H9 (cell line): ENCODE data around the gene SHISA3. TPM values are rescaled to one million over a fixed set of nuclear protein-coding genes. Genes with fewer than 3 reads are reported as not detected.

Experiments
- DNase-seq: peaks from one replicate; pipeline ENCODE4 v3.0.0-alpha.2; 2017
- H2AFZ ChIP-seq: one replicate; pipeline ENCODE4 v1.6.1; 2013; ENCODE audit warnings: mild to moderate bottlenecking, low read length, control low read depth, moderate library complexity
- H2AK5ac ChIP-seq: 2 replicates; pipeline ENCODE4 v1.6.1; 2013; ENCODE audit warnings: low read length, control low read depth, mixed read lengths; ENCODE audit not compliant: insufficient read length
- H2BK120ac ChIP-seq: one replicate; pipeline ENCODE4 v1.6.1; 2013; ENCODE audit warnings: low read depth, mild to moderate bottlenecking, low read length, control low read depth, inconsistent platforms; ENCODE audit not compliant: poor library complexity, severe bottlenecking
- H2BK12ac ChIP-seq: 2 replicates; pipeline ENCODE4 v1.6.1; 2013; ENCODE audit warnings: low read length, control low read depth, mixed read lengths, low read depth; ENCODE audit not compliant: insufficient read length
- H2BK15ac ChIP-seq: 2 replicates; pipeline ENCODE4 v1.6.1; 2013; ENCODE audit warnings: low read depth, low read length, control low read depth
- H2BK20ac ChIP-seq: one replicate; pipeline ENCODE4 v1.6.1; 2013; ENCODE audit warnings: low read depth, mild to moderate bottlenecking, low read length, control low read depth, inconsistent platforms; ENCODE audit not compliant: poor library complexity, severe bottlenecking
- H2BK5ac ChIP-seq: 2 replicates; pipeline ENCODE4 v1.6.1; 2013; ENCODE audit warnings: low read length, control low read depth, mixed read lengths; ENCODE audit not compliant: insufficient read length
- H3K14ac ChIP-seq: 2 replicates; pipeline ENCODE4 v1.6.1; 2013; ENCODE audit warnings: low read length, control low read depth; ENCODE audit not compliant: insufficient read depth
- H3K18ac ChIP-seq: 2 replicates; pipeline ENCODE4 v1.6.1; 2013; ENCODE audit warnings: low read depth, mild to moderate bottlenecking, mixed read lengths, low read length, control low read depth; ENCODE audit not compliant: insufficient read length
- H3K23ac ChIP-seq: 2 replicates; pipeline ENCODE4 v1.6.1; 2013; ENCODE audit warnings: low read length, control low read depth, mixed read lengths, low read depth; ENCODE audit not compliant: insufficient read length
- H3K23me2 ChIP-seq: 2 replicates; pipeline ENCODE4 v1.6.1; 2013; ENCODE audit warnings: low read depth, mild to moderate bottlenecking, mixed read lengths, low read length, control low read depth; ENCODE audit not compliant: insufficient read length, poor library complexity, severe bottlenecking
- H3K27ac ChIP-seq: 2 replicates; pipeline ENCODE4 v1.5.1; 2013; ENCODE audit warnings: low read length, control low read depth, mixed read lengths, low read depth; ENCODE audit not compliant: insufficient read length
- H3K27me3 ChIP-seq: 2 replicates; pipeline ENCODE4 v1.6.1; 2013; ENCODE audit warnings: low read length, control low read depth, inconsistent platforms; ENCODE audit not compliant: insufficient read depth
- H3K4ac ChIP-seq: 2 replicates; pipeline ENCODE4 v1.6.1; 2013; ENCODE audit warnings: low read depth, mild to moderate bottlenecking, control low read depth, inconsistent platforms, low read length, moderate library complexity
- H3K4me1 ChIP-seq: 2 replicates; pipeline ENCODE4 v1.6.1; 2013; ENCODE audit warnings: low read length, control low read depth, inconsistent platforms; ENCODE audit not compliant: insufficient read depth
- H3K4me2 ChIP-seq: 2 replicates; pipeline ENCODE4 v1.6.1; 2013; ENCODE audit warnings: low read length, control low read depth, mixed read lengths; ENCODE audit not compliant: insufficient read length, insufficient read depth
- H3K56ac ChIP-seq: 2 replicates; pipeline ENCODE4 v1.6.1; 2013; ENCODE audit warnings: low read depth, mild to moderate bottlenecking, mixed read lengths, low read length, control low read depth; ENCODE audit not compliant: insufficient read length
- H3K79me1 ChIP-seq: 2 replicates; pipeline ENCODE4 v1.6.1; 2013; ENCODE audit warnings: low read depth, mild to moderate bottlenecking, moderate library complexity, low read length, control low read depth, inconsistent platforms; ENCODE audit not compliant: insufficient read depth, poor library complexity, severe bottlenecking
- H3K79me2 ChIP-seq: 2 replicates; pipeline ENCODE4 v1.6.1; 2013; ENCODE audit warnings: low read length, control low read depth, inconsistent platforms; ENCODE audit not compliant: insufficient read depth
- H3K9ac ChIP-seq: 2 replicates; pipeline ENCODE4 v1.6.1; 2013; ENCODE audit warnings: low read length, control low read depth, mixed read lengths; ENCODE audit not compliant: insufficient read length; ENCODE audit errors: extremely low read depth
- H3K9me3 ChIP-seq: one replicate; pipeline ENCODE4 v1.6.1; 2013; ENCODE audit warnings: low read depth, low read length, inconsistent platforms; ENCODE audit not compliant: control insufficient read depth
- H3T11ph ChIP-seq: one replicate; pipeline ENCODE4 v1.6.1; 2013; ENCODE audit warnings: mild to moderate bottlenecking, low read length, control low read depth, inconsistent platforms
- H4K20me1 ChIP-seq: one replicate; pipeline ENCODE4 v1.6.1; 2013; ENCODE audit not compliant: control insufficient read depth, insufficient read length, insufficient read depth
- H4K5ac ChIP-seq: 2 replicates; pipeline ENCODE4 v1.6.1; 2013; ENCODE audit warnings: low read depth, mild to moderate bottlenecking, mixed read lengths, low read length, control low read depth; ENCODE audit not compliant: insufficient read length
- H4K8ac ChIP-seq: replicated peaks from 2 replicates; pipeline ENCODE4 v1.6.1; 2013; ENCODE audit warnings: low read length, control low read depth, mixed read lengths, low read depth; ENCODE audit not compliant: insufficient read length
- H4K91ac ChIP-seq: 2 replicates; pipeline ENCODE4 v1.6.1; 2013; ENCODE audit warnings: low read depth, mild to moderate bottlenecking, moderate library complexity, mixed read lengths, low read length, control low read depth; ENCODE audit not compliant: insufficient read length
- H3K27ac Mint-ChIP-seq, 3 experiments: 2 replicates in 2 of 3; 3 replicates in 1 of 3; pipeline ENCODE4 v1.8.0; 2020 to 2021; ENCODE audit warnings: mixed read lengths in 3 of 3, mild to moderate bottlenecking in 1 of 3, moderate library complexity in 1 of 3
- H3K27me3 Mint-ChIP-seq: 2 replicates; pipeline ENCODE4 v1.8.0; 2021; ENCODE audit warnings: low read depth, mild to moderate bottlenecking, moderate library complexity, mixed read lengths
- H3K36me3 Mint-ChIP-seq, 3 experiments: 2 replicates in 2 of 3; 3 replicates in 1 of 3; pipeline ENCODE4 v1.8.0; 2020 to 2021; ENCODE audit warnings: low read depth in 3 of 3, mixed read lengths in 3 of 3; ENCODE audit not compliant: insufficient read depth in 1 of 3
- H3K4me1 Mint-ChIP-seq, 2 experiments: 2 replicates each; pipeline ENCODE4 v1.8.0; 2020; ENCODE audit warnings: mixed read lengths in 2 of 2
- H3K4me3 Mint-ChIP-seq, 2 experiments: 2 replicates in 1 of 2; 3 replicates in 1 of 2; pipeline ENCODE4 v1.8.0; 2020 to 2021; ENCODE audit warnings: mild to moderate bottlenecking in 2 of 2, mixed read lengths in 2 of 2, moderate library complexity in 1 of 2
- H3K9me3 Mint-ChIP-seq, 2 experiments: 2 replicates in 1 of 2; 3 replicates in 1 of 2; pipeline ENCODE4 v1.8.0; 2020; ENCODE audit warnings: mild to moderate bottlenecking in 2 of 2, mixed read lengths in 2 of 2, moderate library complexity in 1 of 2
- CTCF ChIP-seq: fragments of 200-600 bp; sonication (generic); conservative IDR thresholded peaks from 3 replicates; pipeline ENCODE4 v1.8.0; 2021; ENCODE audit warnings: antibody characterized with exemption, mild to moderate bottlenecking
- WGBS: extraction: QIAGEN DNeasy Blood & Tissue Kit; methylation state at CpG from one replicate; pipeline ENCODE4 v1.1.7; 2013; ENCODE audit warnings: missing lambda C conversion rate, low lambda C conversion rate, mixed read lengths; ENCODE audit not compliant: insufficient read length; ENCODE audit errors: extremely low coverage; 5-methylcytosine and 5-hydroxymethylcytosine counted together
- total RNA-seq: library from RNA; stranded (reverse); gene quantifications from 2 replicates; pipeline ENCODE4 v1.2.1, GENCODE V29; 2021

The SHISA3 gene
- total RNA-seq, 1 experiment from 2014 or later = 1.7 TPM

GRCh38 chr4:42404001-42404400, 6.7 kb downstream of the SHISA3 start:
- no peak overlapping the region for H3K23ac ChIP-seq
- no peaks in the 10 kb centered on the region for H3K79me2 ChIP-seq
- H3K27me3 ChIP-seq = peaks cover 18% of the 10 kb centered on the region; the same call in 1 of the 2 replicates
- H2BK5ac ChIP-seq = no peak overlapping the region
- no peak overlapping the region for H4K91ac ChIP-seq
- Mint-ChIP-seq H3K4me1 (peaks cover 36 to 51% of the 10 kb centered on the region in 2 experiments), H3K27ac (no peak overlapping the region), H3K9me3 (no peaks in the 10 kb centered on the region; a peak in 1 of 5 replicates), H3K4me3 (no peak overlapping the region), H3K36me3 (peaks cover 0 to 2% (median 0%) of the 10 kb centered on the region in 3 experiments; a peak in 1 of 7 replicates), H3K27me3 (peaks cover 50% of the 10 kb centered on the region)
- no peak overlapping the region for H4K8ac ChIP-seq
- no CpG with 5 or more reads among the region's 6 CpGs for WGBS
- no peak overlapping the region for H2AFZ ChIP-seq
- peaks cover 8% of the 10 kb centered on the region for H3K23me2 ChIP-seq
- no peak overlapping the region for H3K18ac ChIP-seq
- no peak overlapping the region for H3K27ac ChIP-seq
- H4K5ac ChIP-seq = no peak overlapping the region
- H3K56ac ChIP-seq = no peak overlapping the region
- H3K9me3 ChIP-seq = no peaks in the 10 kb centered on the region
- no peak overlapping the region for H3K4ac ChIP-seq
- no peak overlapping the region for H2BK120ac ChIP-seq
- peak; percentile 66 for TF ChIP-seq CTCF
- H3K9ac ChIP-seq = no peak overlapping the region
- H2BK15ac ChIP-seq = no peak overlapping the region
- no peak overlapping the region for H3K14ac ChIP-seq
- H2BK20ac ChIP-seq = no peak overlapping the region
- no peaks in the 10 kb centered on the region for H3K79me1 ChIP-seq
- DNase-seq = no peak
- H3K4me1 ChIP-seq = peaks cover 5% of the 10 kb centered on the region; the same call in 1 of the 2 replicates
- no peaks in the 10 kb centered on the region for H4K20me1 ChIP-seq
- H2BK12ac ChIP-seq = no peak overlapping the region
- H3K4me2 ChIP-seq = no peak overlapping the region
- no peak overlapping the region for H3T11ph ChIP-seq
- H2AK5ac ChIP-seq = no peak overlapping the region
